Transverse colon (tissue), 4 donors: ENCODE measurements around the gene CD3E. TPM values are rescaled to one million over a fixed set of nuclear protein-coding genes. Genes with fewer than 3 reads are reported as not detected.

Experiments
- DNase-seq: peaks from one replicate; pipeline ENCODE4 v3.0.0-alpha.2; 2019
- H3K27ac ChIP-seq, 4 donors: fragments of 200-600 bp; sonication (generic); 2 replicates each; pipeline ENCODE4 v1.5.1; 2016 to 2018; ENCODE audit warnings: inconsistent platforms in 4 of 4
- H3K27me3 ChIP-seq: fragments of 200-600 bp; sonication (generic); 2 replicates; pipeline ENCODE4 v1.5.1; 2017; ENCODE audit warnings: inconsistent platforms
- H3K36me3 ChIP-seq, 4 donors: fragments of 200-600 bp; sonication (generic); 2 replicates each; pipeline ENCODE4 v1.5.1; 2017 to 2019; ENCODE audit warnings: inconsistent platforms in 4 of 4
- H3K4me1 ChIP-seq, 4 donors: fragments of 200-600 bp; sonication (generic); 2 replicates each; pipeline ENCODE4 v1.5.1; 2017 to 2020; ENCODE audit warnings: inconsistent platforms in 4 of 4
- H3K4me3 ChIP-seq, 4 donors: fragments of 200-600 bp; sonication (generic); 1 replicate in 1 of 4; 2 replicates in 3 of 4; pipeline versions ENCODE4 v1.5.1 to v1.6.1; 2017 to 2019; ENCODE audit warnings: inconsistent platforms in 4 of 4
- H3K9me3 ChIP-seq, 2 donors: fragments of 200-600 bp; sonication (generic); 2 replicates each; pipeline ENCODE4 v1.5.1; 2017 to 2019; ENCODE audit warnings: inconsistent platforms in 2 of 2
- EP300 ChIP-seq: sonication (generic); formaldehyde crosslinking; IDR thresholded peaks from one replicate; pipeline ENCODE4 v1.6.1; 2017; ENCODE audit warnings: antibody characterized with exemption, low read depth
- POLR2A ChIP-seq: fragments of 450-650 bp; IDR thresholded peaks from one replicate; pipeline ENCODE4 v1.6.1; 2016; ENCODE audit warnings: antibody characterized with exemption, mild to moderate bottlenecking, moderate library complexity
- POLR2AphosphoS5 ChIP-seq, 3 donors: sonication (generic); formaldehyde crosslinking; IDR thresholded peaks; one replicate each; pipeline ENCODE4 v1.6.1; 2016; ENCODE audit warnings: antibody characterized with exemption in 3 of 3
- WGBS, 2 donors: methylation state at CpG; one replicate each; pipeline ENCODE4 v1.1.5; 2018; ENCODE audit warnings: low coverage in 1 of 2; 5-methylcytosine and 5-hydroxymethylcytosine counted together
- in situ Hi-C, 4 donors: fragments of 200-750 bp; cut with MboI; loops; one replicate each; pipeline versions ENCODE4 v1.15.0 to v1.15.1; 2017; ENCODE audit warnings: low sequenced_read_pairs in 3 of 4, low pct_ligation_motif_present in 1 of 4, low pct_unique_long_range_greater_than_20kb in 1 of 4
- intact Hi-C: fragments of 100-400 bp; cut with DNase I; formaldehyde crosslinking; loops from one replicate; pipeline ENCODE4 v1.15.1; 2023; ENCODE audit warnings: low total_unique reads
- total RNA-seq, 4 donors: library from RNA; depleted of rRNA; stranded (reverse); fragments of >200 nt; gene quantifications; one replicate each; pipeline ENCODE4 v1.1.0, GENCODE V29; 2016
- TF ChIP-seq, protein P1 (sequence below), 5 experiments: fragments of 200-600 bp in 3 of 5; fragments of 450-650 bp in 2 of 5; sonication (generic) in 3 of 5; IDR thresholded peaks; 1 replicate in 2 of 5; 2 replicates in 3 of 5; pipeline ENCODE4 v1.5.1; 2016 to 2017; ENCODE audit warnings: antibody characterized with exemption in 5 of 5, inconsistent platforms in 3 of 5, mild to moderate bottlenecking in 2 of 5, moderate library complexity in 1 of 5

Gene CD3E
- total RNA-seq, 4 donors from 2014 or later: 0.80 to 7.1 (median 5.3) TPM

DNA sequence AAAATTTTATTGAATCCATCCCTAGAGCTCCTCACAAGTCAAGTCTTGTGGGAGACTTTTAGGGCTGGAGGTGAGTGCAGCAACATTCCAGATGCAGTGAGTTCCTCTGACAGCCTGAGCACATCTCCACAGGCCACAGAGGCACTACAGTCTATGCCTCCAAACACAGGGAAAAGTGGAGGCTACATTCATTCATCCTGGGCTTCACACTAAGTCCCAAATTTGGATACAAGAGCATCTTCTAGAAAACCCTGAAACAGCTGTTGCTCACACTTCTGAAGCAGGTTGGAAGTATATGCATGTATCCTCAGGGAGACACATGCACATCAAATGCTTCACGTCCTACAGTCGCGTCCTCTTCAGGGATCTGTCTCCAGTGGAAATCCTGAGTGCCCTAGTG, 36.7 kb downstream of the CD3E start:
- WGBS, 2 donors: 94% methylated on average over 3 of the region's 3 CpGs; no CpG with 5 or more reads in 1 of the 2 donors
- TF ChIP-seq POLR2AphosphoS5 (IDR thresholded peaks at IDR 0.05): no peak
- TF ChIP-seq POLR2A: no peak
- TF ChIP-seq, protein P1, sequence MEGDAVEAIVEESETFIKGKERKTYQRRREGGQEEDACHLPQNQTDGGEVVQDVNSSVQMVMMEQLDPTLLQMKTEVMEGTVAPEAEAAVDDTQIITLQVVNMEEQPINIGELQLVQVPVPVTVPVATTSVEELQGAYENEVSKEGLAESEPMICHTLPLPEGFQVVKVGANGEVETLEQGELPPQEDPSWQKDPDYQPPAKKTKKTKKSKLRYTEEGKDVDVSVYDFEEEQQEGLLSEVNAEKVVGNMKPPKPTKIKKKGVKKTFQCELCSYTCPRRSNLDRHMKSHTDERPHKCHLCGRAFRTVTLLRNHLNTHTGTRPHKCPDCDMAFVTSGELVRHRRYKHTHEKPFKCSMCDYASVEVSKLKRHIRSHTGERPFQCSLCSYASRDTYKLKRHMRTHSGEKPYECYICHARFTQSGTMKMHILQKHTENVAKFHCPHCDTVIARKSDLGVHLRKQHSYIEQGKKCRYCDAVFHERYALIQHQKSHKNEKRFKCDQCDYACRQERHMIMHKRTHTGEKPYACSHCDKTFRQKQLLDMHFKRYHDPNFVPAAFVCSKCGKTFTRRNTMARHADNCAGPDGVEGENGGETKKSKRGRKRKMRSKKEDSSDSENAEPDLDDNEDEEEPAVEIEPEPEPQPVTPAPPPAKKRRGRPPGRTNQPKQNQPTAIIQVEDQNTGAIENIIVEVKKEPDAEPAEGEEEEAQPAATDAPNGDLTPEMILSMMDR (IDR thresholded peaks at IDR 0.05): no peak
- no peak for TF ChIP-seq EP300
- H3K4me1 ChIP-seq: no peaks in the 10 kb centered on the region
- no peaks in the 10 kb centered on the region for H3K9me3 ChIP-seq
- intact Hi-C loops (no loop called here), in situ Hi-C loops (loop anchor here in 1 of 4 donors (10.0 kb wide), 1 partner anchor 46 kb away; no protein-coding TSS in a partner anchor)
- no peak for DNase-seq
- H3K36me3 ChIP-seq: no peaks in the 10 kb centered on the region
- peaks cover 14% of the 10 kb centered on the region for H3K27me3 ChIP-seq
- H3K4me3 ChIP-seq: peak overlapping the region in 1 of 4 donors; percentile 2
- H3K27ac ChIP-seq: peak overlapping the region in 2 of 4 donors; percentile 2 to 39

DNA sequence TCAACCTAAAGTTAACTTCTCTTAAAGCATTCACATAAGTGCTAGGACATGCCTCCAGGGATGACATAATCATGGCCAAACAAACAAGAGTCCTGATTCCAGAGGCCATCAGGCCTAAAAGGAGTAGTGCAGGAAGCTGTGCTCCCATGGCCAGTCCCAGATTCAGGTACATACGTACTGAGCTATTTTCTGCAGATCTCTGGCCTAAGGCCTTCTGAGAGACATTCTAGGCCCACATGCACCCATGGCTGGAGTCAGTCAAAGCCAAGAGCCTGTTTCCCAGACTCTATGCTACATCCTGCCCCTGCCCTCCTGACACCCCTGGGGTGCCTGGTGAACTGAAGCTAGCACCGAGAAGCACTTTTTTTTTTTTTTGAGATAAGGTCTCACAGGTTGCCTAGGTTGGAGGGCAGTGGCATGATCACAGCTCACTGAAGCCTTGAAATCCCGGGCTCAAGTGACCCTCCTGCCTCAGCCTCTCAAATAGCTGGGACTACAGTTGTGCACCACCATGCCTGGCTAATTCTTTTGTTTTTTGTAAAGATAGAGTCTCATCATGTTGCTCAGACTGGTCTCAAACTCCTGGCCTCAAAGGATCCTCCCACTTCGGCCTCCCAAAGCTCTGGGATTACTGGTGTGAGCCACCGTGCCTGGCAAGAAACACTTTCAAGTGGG, 37.4 kb downstream of the CD3E start:
- H3K36me3 ChIP-seq: no peaks in the 10 kb centered on the region
- no peaks in the 10 kb centered on the region for H3K9me3 ChIP-seq
- intact Hi-C loops: no loop called here
- 79 to 100% methylated on average over 1 to 5 of the region's 5 CpGs for WGBS, 2 donors
- peaks cover 14% of the 10 kb centered on the region for H3K27me3 ChIP-seq
- no peak for TF ChIP-seq EP300
- no peak for TF ChIP-seq POLR2AphosphoS5 (IDR thresholded peaks at IDR 0.05)
- in situ Hi-C loops: loop anchor here in 1 of 4 donors (10.0 kb wide), 1 partner anchor 47 kb away; no protein-coding TSS in a partner anchor
- peak overlapping the region; percentile 38 to 53 (median 40) for H3K27ac ChIP-seq
- H3K4me1 ChIP-seq: no peaks in the 10 kb centered on the region
- no peak for DNase-seq
- H3K4me3 ChIP-seq: peak overlapping the region in 2 of 4 donors; percentile 2 to 12

DNA sequence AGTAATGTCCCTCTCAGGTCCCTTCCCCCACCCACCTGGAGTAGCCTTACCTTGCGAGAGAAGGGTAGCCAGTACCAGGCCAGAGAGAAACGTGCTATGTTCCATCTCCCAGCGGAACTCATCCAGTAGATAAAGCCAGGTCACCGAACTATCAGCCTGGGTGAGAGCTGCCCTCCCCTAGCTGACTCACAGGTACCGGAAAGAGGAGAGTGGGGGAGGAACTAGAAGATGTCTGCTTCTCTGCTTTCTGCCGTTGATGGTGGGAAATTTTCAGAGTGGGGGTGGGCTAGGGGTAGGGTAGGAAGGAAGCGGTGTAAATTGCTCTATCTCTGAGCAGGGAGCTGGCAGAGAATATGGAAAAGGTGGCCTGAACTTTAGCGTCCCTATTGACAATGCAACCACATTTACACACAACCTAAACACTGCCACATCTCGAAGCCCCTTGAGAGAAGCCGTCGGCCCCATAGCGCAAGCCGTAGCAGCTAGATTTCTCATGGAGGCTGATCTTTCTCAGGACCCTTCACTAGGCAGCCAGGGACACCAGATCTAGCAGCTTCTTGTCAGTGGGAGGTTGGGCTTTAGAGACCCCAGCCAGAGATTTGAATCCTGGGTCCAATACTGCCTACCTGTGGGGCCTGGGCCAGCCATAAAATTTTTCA, 38.1 kb downstream of the CD3E start, which contains the start of gene CD3D:
Gene CD3D (minus strand): TSS at position 203 of the 659 bp plus-strand sequence. CDS start 98 bp downstream, at position 105.
- 85% methylated on average over 13 of the region's 13 CpGs; no CpG with 5 or more reads in 1 of the 2 donors for WGBS, 2 donors
- Histone ChIP-seq H3K27ac (peak within 1 kb of the TSS; percentile 38 to 53 (median 44)), H3K4me3 (peak within 1 kb of the TSS in 2 of 4 donors; percentile 2 to 12), H3K4me1 (no peaks in the 10 kb centered on the region), H3K27me3 (peaks cover 14% of the 10 kb centered on the region), H3K9me3 (no peaks in the 10 kb centered on the region), H3K36me3 (no peaks in the 10 kb centered on the region)
- DNase-seq: no peak
- in situ Hi-C loops (loop anchor here in 1 of 4 donors (10.0 kb wide), 1 partner anchor 48 kb away; no protein-coding TSS in a partner anchor), intact Hi-C loops (no loop called here)
- TF ChIP-seq POLR2AphosphoS5 (IDR thresholded peaks at IDR 0.05): peak in 1 of 3 donors; percentile 19
- no peak for TF ChIP-seq EP300
- TF ChIP-seq POLR2A: peak; percentile 26
- TF ChIP-seq, protein P1 (IDR thresholded peaks at IDR 0.05): no peak

- intact Hi-C loops: no loop called here
- Histone ChIP-seq H3K9me3 (no peaks in the 10 kb centered on the region), H3K27me3 (peaks cover 20% of the 10 kb centered on the region), H3K27ac (peak overlapping the region; percentile 29 to 48 (median 35)), H3K4me1 (no peaks in the 10 kb centered on the region), H3K4me3 (no peak overlapping the region), H3K36me3 (no peaks in the 10 kb centered on the region)
- in situ Hi-C loops: loop anchor here in 1 of 4 donors (10.0 kb wide), 1 partner anchor 48 kb away; no protein-coding TSS in a partner anchor
- WGBS, 2 donors: 54 to 71% methylated on average over 4 to 9 of the region's 9 CpGs
- DNase-seq: no peak
- TF ChIP-seq POLR2A: no peak
- TF ChIP-seq, protein P1 (IDR thresholded peaks at IDR 0.05): no peak
- TF ChIP-seq EP300: no peak
- no peak for TF ChIP-seq POLR2AphosphoS5 (IDR thresholded peaks at IDR 0.05)
Observed at GRCh38 chr11:118343248-118343647, 38.7 kb downstream of the CD3E start.
